ENCODE results near the gene ZMAT2.

- TF ChIP-seq POLR2A (IDR thresholded peaks at IDR 0.05; ENCODE audit: low read depth, low read length): no peak
- TF ChIP-seq TAF1 (IDR thresholded peaks at IDR 0.05; ENCODE audit: low read depth, low read length): no peak
- no peak for TF ChIP-seq SPI1 (IDR thresholded peaks at IDR 0.05; ENCODE audit: low read depth, low read length)
- TF ChIP-seq POLR2AphosphoS5 (IDR thresholded peaks at IDR 0.05; ENCODE audit: low read depth, low read length): 0 out of 2 replicates have a peak, but pooled peaks have one; percentile 34
Measured at GRCh38 chr5:140707812-140708211, 7.6 kb downstream of the ZMAT2 start.
